Motor neuron (in vitro differentiated cells): Measurements from ENCODE around the gene TMEM270. TPM values are rescaled to one million over a fixed set of nuclear protein-coding genes. Genes with fewer than 3 reads are reported as not detected.
"Not testable (repeated sequence)": the region's sequence is repeated elsewhere in the genome, so short reads cannot be mapped to it uniquely, and the experiment has no call there.

Experiments used
- ATAC-seq, 8 experiments: fragments of 200-7000 bp; cut with Tn5 transposase; replicated peaks in 6 of 8; 2 replicates each; pipeline ENCODE4 v1.8.0; 2021; ENCODE audit warnings: mild to moderate bottlenecking in 8 of 8, moderate library complexity in 8 of 8
- H3K27ac ChIP-seq, 2 donors: fragments of 250-450 bp; sonication (Bioruptor Pico); 2 replicates each; pipeline ENCODE4 v1.9.0; 2021; ENCODE audit warnings: antibody characterized with exemption in 2 of 2, mild to moderate bottlenecking in 2 of 2, moderate library complexity in 1 of 2
- H3K4me1 ChIP-seq, 2 donors: fragments of 250-450 bp; sonication (Bioruptor Pico); replicated peaks in 1 of 2; 2 replicates each; pipeline ENCODE4 v1.6.1; 2021; ENCODE audit warnings: antibody characterized with exemption in 2 of 2, mild to moderate bottlenecking in 2 of 2, moderate library complexity in 1 of 2
- H3K4me3 ChIP-seq, 5 donors: fragments of 250-450 bp; sonication (Bioruptor Pico); 2 replicates each; pipeline ENCODE4 v1.9.0; 2021; ENCODE audit warnings: antibody characterized with exemption in 5 of 5, mild to moderate bottlenecking in 5 of 5, moderate library complexity in 4 of 5
- WGBS, 10 experiments: fragments of 450-650 bp; shearing (Covaris generic); methylation state at CpG; one replicate each; pipeline ENCODE4 v1.0.0; 2022; 5-methylcytosine and 5-hydroxymethylcytosine counted together
- in situ Hi-C, 9 experiments: fragments of 400-800 bp; cut with MboI; loops; one replicate each; pipeline ENCODE4 v1.15.0; 2021; ENCODE audit warnings: low sequenced_read_pairs in 9 of 9, low pct_unique_long_range_greater_than_20kb in 2 of 9; ENCODE audit not compliant: unreplicated experiment in 9 of 9
- total RNA-seq, 8 experiments: library from RNA; unstranded; fragments of 300-600 nt; gene quantifications; 2 replicates each; pipeline versions ENCODE4 v1.2.3 to v1.2.4, GENCODE V29; 2022

The TMEM270 gene
- total RNA-seq: not detected

GRCh38 chr7:73860859-73861258, at the start of gene TMEM270:
TMEM270 (plus strand) TSS chr7:73861159; CDS start chr7:73861195, 36 bp downstream.
- Histone ChIP-seq H3K27ac (no peak within 1 kb of the TSS), H3K4me3 (no peak within 1 kb of the TSS), H3K4me1 (no peaks in the 10 kb centered on the region)
- no peak for ATAC-seq
- in situ Hi-C loops: loop anchor here in 3 of 9 experiments (10.0 to 25.0 kb wide), 4 partner anchors 164 to 351 kb away; partner anchors contain the start of genes MLXIPL (in 2 of the 3), ELN (in 1 of the 3) and LAT2 (in 1 of the 3)
- WGBS, 10 experiments: 62 to 100% (median 82%) methylated on average over 1 to 4 of the region's 11 CpGs; no CpG with 5 or more reads in 2 of the 10 experiments

GRCh38 chr7:73811760-73812168, 49.2 kb upstream of the TMEM270 start:
- in situ Hi-C loops: no loop called here

GRCh38 chr7:73812996-73813395, 48.0 kb upstream of the TMEM270 start:
- ATAC-seq: no peak
- Histone ChIP-seq H3K4me1 (no peaks in the 10 kb centered on the region), H3K27ac (no peak overlapping the region), H3K4me3 (no peak overlapping the region)
- 17 to 100% (median 86%) methylated on average over 1 to 3 of the region's 3 CpGs for WGBS, 10 experiments
- in situ Hi-C loops: no loop called here

More at GRCh38 chr7:73811760-73812168, 49.2 kb upstream of the TMEM270 start:
- H3K27ac ChIP-seq: no peak overlapping the region
- no peak overlapping the region for H3K4me3 ChIP-seq
- WGBS, 10 experiments: 13 to 100% (median 36%) methylated on average over 1 to 9 of the region's 11 CpGs; no CpG with 5 or more reads in 4 of the 10 experiments
- no peaks in the 10 kb centered on the region for H3K4me1 ChIP-seq
- ATAC-seq: peak in 5 of 8 experiments; percentile 33 to 93 (median 79)

GRCh38 chr7:73815436-73815835, 45.5 kb upstream of the TMEM270 start:
- H3K27ac ChIP-seq: no peak overlapping the region
- in situ Hi-C loops: no loop called here
- ATAC-seq: no peak
- WGBS, 10 experiments: 62 to 100% (median 92%) methylated on average over 1 to 6 of the region's 8 CpGs; no CpG with 5 or more reads in 3 of the 10 experiments
- H3K4me1 ChIP-seq: no peaks in the 10 kb centered on the region
- H3K4me3 ChIP-seq: no peak overlapping the region

- in situ Hi-C loops: no loop called here
- Histone ChIP-seq H3K27ac (no peak overlapping the region), H3K4me1 (peaks cover 0 to under 1% of the 10 kb centered on the region in 2 donors), H3K4me3 (no peak overlapping the region)
- no peak for ATAC-seq
- 50 to 100% (median 85%) methylated on average over 1 to 6 of the region's 6 CpGs; no CpG with 5 or more reads in 2 of the 10 experiments for WGBS, 10 experiments
Measured at GRCh38 chr7:73817121-73817520, 43.8 kb upstream of the TMEM270 start.

GRCh38 chr7:73820013-73820412, 40.9 kb upstream of the TMEM270 start:
- WGBS, 10 experiments: 54 to 100% (median 79%) methylated on average over 2 to 5 of the region's 7 CpGs; no CpG with 5 or more reads in 2 of the 10 experiments
- Histone ChIP-seq H3K4me3 (no peak overlapping the region), H3K4me1 (peaks cover 7 to 10% of the 10 kb centered on the region in 2 donors), H3K27ac (no peak overlapping the region)
- in situ Hi-C loops: no loop called here
- ATAC-seq: no peak

- WGBS, 10 experiments: 60 to 98% (median 91%) methylated on average over 1 to 8 of the region's 14 CpGs; no CpG with 5 or more reads in 4 of the 10 experiments
- H3K27ac ChIP-seq: peak overlapping the region in 1 of 2 donors; percentile 48
- H3K4me3 ChIP-seq, ATAC-seq, in situ Hi-C loops, H3K4me1 ChIP-seq: not testable (repeated sequence)
Measured at GRCh38 chr7:73821597-73822285, 39.2 kb upstream of the TMEM270 start.

- H3K4me3 ChIP-seq: no peak overlapping the region
- 0 to 63% (median 24%) methylated on average over 1 to 9 of the region's 15 CpGs; no CpG with 5 or more reads in 6 of the 10 experiments for WGBS, 10 experiments
- H3K4me1 ChIP-seq: peaks cover 9 to 10% of the 10 kb centered on the region in 2 donors
- peak overlapping the region; percentile 48 to 50 for H3K27ac ChIP-seq
- ATAC-seq: peak; percentile 89 to 97 (median 95)
- in situ Hi-C loops: no loop called here
Measured at GRCh38 chr7:73822319-73823173, 38.4 kb upstream of the TMEM270 start.

- 50 to 100% (median 77%) methylated on average over 1 to 4 of the region's 5 CpGs; no CpG with 5 or more reads in 2 of the 10 experiments for WGBS, 10 experiments
- Histone ChIP-seq H3K4me3 (no peak overlapping the region), H3K4me1 (peaks cover 13 to 16% of the 10 kb centered on the region in 2 donors), H3K27ac (no peak overlapping the region)
- in situ Hi-C loops: no loop called here
- no peak for ATAC-seq
Measured at GRCh38 chr7:73823257-73823656, 37.7 kb upstream of the TMEM270 start.

- in situ Hi-C loops: no loop called here
- no peak overlapping the region for H3K27ac ChIP-seq
- H3K4me1 ChIP-seq: peaks cover 16 to 17% of the 10 kb centered on the region in 2 donors
- ATAC-seq: no peak
- 81 to 100% (median 92%) methylated on average over 1 to 8 of the region's 11 CpGs; no CpG with 5 or more reads in 3 of the 10 experiments for WGBS, 10 experiments
- no peak overlapping the region for H3K4me3 ChIP-seq
Measured at GRCh38 chr7:73823873-73824592, 36.9 kb upstream of the TMEM270 start.

- no peak overlapping the region for H3K4me3 ChIP-seq
- in situ Hi-C loops: no loop called here
- ATAC-seq: no peak
- no peak overlapping the region for H3K27ac ChIP-seq
- 60 to 100% (median 100%) methylated on average over 1 to 3 of the region's 9 CpGs; no CpG with 5 or more reads in 5 of the 10 experiments for WGBS, 10 experiments
- peaks cover 19 to 22% of the 10 kb centered on the region in 2 donors for H3K4me1 ChIP-seq
Measured at GRCh38 chr7:73824986-73825385, 36.0 kb upstream of the TMEM270 start.

- in situ Hi-C loops: no loop called here
- Histone ChIP-seq H3K27ac (peak overlapping the region in 1 of 2 donors; percentile 38), H3K4me1 (peaks cover 15 to 41% of the 10 kb centered on the region in 2 donors), H3K4me3 (no peak overlapping the region)
- peak in 6 of 8 experiments; percentile 27 to 50 (median 45) for ATAC-seq
- WGBS, 10 experiments: 17 to 100% (median 38%) methylated on average over 1 to 4 of the region's 11 CpGs; no CpG with 5 or more reads in 6 of the 10 experiments
Measured at GRCh38 chr7:73827567-73828106, 33.3 kb upstream of the TMEM270 start.
